Hepatic stellate cell (primary cell): ENCODE measurements around the gene FBXL17.
A peak's percentile ranks its signal among the peaks of the same experiment; 100 is the strongest.

Experiments
- DNase-seq: peaks from one replicate; pipeline ENCODE4 v3.0.0; 2011; ENCODE audit warnings: low spot score

The FBXL17 gene

DNA sequence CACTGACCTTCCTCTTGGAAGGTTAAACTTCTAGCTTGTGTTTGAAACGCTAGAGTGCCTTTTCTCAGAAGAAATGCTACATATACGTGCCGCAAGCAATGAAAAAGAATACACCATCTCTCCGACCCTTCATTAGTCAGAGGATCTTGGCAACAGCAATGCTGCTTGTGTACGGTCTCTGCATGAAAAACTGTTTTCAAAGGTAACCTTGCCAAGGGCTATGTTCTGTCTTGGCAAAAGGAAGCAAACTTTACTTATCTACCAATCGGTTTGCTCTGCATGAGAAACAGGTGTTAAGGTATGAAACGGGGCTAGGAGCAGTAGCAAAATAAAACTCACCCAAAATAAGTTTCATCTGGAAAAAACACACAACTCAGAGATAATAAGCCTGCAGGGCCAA lies 297.8 kb downstream of the FBXL17 start:
- DNase-seq, result no peak

DNA sequence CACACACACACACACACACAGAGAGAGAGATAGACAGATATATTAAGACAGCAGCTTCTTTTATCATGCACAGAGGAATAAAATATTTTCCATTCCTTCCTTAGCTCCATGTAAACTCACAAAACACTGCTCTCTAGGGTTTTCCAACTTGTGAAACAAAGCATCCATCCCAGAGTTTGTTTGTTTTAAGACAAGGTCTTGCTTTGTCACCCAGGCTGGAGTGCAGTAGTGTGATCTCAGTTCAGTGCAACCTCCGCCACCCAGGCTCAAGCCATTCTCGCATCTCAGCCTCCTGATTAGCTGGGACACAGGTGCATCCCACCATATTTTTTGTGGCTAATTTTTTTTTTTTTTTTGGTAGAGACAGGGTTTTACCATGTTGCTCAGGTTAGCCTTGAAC lies 298.7 kb downstream of the FBXL17 start:
- DNase-seq, result no peak

DNA sequence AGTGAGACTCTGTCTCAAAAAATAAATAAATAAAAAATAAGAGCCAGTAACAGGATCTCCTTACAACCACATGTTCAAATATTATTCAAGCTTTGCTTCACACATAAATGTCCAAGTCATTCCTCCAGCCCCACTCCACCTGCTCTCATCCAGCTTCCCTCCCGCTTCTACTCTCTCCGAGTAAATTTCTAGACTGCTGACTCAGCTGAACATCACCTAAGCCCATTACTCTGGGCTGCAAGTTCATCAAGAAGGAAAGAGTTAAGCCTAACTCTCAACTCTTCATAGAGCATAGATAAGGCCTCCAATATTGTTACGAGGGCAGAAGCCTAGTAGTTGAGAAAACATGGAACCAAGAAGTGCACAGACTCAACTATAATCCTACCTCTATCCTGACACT lies 300.2 kb downstream of the FBXL17 start:
- DNase-seq, result no peak

GRCh38 chr5:108079753-108080152 lies 302.1 kb downstream of the FBXL17 start:
- no peak for DNase-seq

DNA sequence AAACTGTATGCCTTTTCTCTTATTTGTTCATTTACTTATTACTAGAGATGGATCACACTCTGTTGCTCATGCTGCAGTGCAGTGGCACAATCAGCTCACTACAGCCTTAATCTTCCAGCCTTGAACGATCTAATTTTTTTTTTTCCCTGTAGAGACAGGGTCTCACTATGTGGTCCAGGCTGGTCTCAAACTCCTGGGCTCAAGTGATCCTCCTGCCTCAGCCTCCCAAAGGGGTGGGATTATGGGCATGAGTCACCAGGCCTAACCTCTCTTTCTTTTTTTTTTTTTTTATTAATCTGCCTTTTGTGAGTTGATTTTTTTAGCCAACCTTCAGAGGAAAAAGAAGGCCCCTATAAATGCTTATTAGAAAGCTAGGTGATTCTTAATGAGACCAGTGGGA lies 303.0 kb downstream of the FBXL17 start:
- DNase-seq, result no peak

DNA sequence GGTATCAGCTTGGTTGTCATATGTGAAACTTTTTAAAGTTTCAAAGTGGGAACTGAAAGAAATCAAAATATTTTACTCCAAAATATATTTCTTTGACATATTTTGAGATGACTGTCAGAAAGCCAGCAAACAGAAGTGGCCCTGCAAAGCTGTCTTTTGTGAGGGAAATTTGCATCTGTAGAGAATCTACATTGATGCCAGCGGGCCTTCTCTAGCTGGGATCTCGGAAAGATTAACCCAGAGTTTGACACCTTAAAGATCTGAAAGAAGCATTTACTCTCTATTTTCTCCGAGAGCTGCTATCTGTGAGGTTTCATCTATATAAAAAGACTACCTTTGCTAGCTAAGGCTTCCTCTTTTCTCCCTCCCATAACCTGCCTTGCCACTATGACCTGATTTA lies 303.6 kb downstream of the FBXL17 start:
- no peak for DNase-seq

- no peak for DNase-seq
Measured at GRCh38 chr5:108074626-108075025, 307.3 kb downstream of the FBXL17 start.

- DNase-seq, result no peak
Measured at GRCh38 chr5:108064302-108064701, 317.6 kb downstream of the FBXL17 start.

GRCh38 chr5:108061941-108062340 lies 320.0 kb downstream of the FBXL17 start:
- no peak for DNase-seq

GRCh38 chr5:108060340-108060739 lies 321.6 kb downstream of the FBXL17 start:
- no peak for DNase-seq

- DNase-seq, result no peak
Measured at GRCh38 chr5:108059334-108059733, 322.6 kb downstream of the FBXL17 start.

GRCh38 chr5:108054349-108054748 lies 327.5 kb downstream of the FBXL17 start:
- no peak for DNase-seq

DNA sequence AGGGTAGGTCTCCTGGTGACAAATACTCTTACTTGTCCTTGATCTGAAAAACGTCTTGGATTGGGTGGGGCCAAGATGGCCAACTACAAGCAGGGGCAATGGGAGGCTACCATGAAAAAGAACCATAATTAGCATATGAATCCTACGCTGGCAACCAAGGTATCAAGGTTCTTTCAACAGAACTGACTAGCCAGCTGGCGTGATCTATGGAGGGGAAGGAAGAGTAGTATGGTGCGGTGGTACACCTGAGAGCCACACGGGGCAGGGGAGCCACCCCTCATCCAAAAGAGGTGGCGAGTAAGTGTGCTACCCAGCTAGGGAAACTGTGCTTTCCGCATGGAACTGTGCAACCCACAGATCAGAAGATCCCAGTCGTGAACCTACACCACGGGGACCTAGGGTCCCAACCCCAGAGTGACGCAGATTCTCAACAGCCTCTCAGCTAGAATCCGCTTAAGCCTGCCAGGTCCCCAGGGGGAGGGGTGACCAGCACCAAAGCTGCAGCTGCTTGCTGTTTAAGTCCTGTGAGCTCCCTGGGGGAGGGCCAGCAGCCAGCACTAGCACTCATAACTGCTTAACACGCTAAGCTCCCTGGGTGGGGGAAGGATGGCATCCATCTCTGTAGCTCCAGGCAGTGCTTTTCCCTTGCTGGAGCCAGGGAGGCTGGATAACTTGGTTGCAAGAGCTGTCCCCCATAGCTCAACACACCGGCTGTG lies 334.8 kb downstream of the FBXL17 start:
- DNase-seq, result no peak

GRCh38 chr5:108036482-108036881 lies 345.4 kb downstream of the FBXL17 start:
- no peak for DNase-seq

GRCh38 chr5:108028883-108029282 lies 353.0 kb downstream of the FBXL17 start:
- no peak for DNase-seq

GRCh38 chr5:108028412-108028811 lies 353.5 kb downstream of the FBXL17 start:
- no peak for DNase-seq

DNA sequence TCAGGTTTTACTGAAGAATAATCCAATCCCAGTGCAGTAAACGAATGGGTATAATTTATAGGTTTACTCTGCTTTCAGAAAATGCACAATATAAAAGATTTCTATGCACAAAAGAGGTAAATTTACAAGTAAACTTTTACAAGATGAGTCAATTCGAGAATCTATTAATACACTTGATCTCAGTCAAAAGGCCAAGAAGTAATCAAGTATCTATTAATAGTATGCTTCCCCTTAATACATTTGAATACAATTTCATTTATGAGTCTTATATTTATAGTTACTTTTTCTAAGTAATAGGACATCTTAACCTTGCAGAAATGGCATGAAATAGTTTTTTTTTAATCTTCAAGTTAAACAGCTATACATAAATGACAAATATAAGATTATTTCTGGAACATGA lies 355.9 kb downstream of the FBXL17 start:
- DNase-seq, result no peak

DNA sequence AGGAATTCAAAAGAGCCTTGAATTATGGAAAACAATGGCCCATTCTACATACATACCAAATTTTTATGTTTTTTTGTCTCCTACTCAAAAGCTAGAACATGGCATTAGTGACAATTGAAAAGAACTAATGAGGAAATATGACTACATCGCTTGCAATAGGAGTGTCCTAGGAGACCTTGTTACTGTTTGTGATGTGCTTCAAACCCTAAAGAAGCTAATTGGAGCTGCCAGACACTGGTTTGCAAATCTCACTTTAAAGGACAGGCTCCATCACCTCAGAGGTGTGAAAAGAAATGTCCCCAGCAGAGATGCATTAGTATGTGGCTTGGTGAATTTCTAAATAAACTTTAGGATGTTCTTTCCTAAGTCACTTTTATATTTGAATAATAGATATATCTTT lies 356.9 kb downstream of the FBXL17 start:
- DNase-seq, result no peak

- DNase-seq, result no peak
Measured at GRCh38 chr5:108016101-108016500, 365.8 kb downstream of the FBXL17 start.

DNA sequence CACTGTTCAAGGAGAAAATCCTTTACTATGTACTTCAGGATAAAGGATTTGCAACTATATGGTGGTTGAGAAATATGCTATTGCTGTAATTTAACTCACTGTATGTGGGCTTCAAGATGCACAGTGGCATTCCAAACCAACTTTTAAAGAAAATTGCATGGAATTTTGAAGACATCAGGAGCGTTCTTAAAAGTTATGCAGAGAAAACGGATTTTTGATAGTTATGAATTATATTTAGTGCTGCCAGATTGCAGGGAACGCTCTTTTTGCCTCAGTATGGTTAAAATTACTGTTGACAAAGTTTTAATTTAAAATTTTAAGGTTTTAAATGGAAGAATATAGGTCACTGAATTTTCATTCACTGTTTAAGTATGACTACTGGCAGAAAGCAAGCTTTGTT lies 375.1 kb downstream of the FBXL17 start:
- no peak for DNase-seq

- peak; percentile 22 for DNase-seq
Measured at GRCh38 chr5:108003178-108003577, 378.7 kb downstream of the FBXL17 start.

DNA sequence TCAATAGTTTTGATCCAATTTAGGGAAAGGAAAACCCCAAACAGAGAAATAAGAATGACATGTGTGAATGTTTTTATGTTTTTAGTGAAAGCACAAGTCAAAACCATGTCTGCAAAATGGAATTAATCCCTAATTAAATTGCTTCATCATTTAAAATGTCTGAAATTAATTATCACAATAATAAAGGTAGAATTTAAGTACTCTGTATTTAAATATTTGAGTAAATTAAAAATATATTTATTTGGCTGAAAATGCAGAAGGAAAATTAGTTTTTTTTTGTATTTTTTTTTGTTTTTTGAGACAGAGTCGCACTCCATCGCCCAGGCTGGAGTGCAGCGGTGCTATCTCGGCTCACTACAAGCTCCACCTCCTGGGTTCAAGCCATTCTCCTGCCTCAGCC lies 380.7 kb downstream of the FBXL17 start:
- no peak for DNase-seq

GRCh38 chr5:107997338-107997980 lies 384.4 kb downstream of the FBXL17 start:
- DNase-seq, result no peak

DNA sequence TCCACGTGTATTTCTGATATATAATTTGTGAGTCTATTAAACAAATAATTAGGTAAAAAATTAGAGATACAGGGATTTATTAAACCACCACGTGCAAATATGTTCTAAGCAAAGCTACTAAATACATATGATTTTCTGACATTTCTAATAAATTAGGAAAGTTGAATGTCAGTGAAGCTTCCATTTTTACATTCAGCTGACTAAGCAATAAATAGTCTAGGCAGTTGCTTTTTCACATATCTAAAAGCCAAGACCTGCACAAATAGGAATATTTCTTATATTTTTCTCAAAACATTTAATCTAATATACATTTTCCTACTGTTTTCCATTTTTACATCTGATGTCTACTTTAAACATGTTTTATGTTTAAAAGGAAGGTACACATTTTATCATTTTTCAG lies 388.6 kb downstream of the FBXL17 start:
- no peak for DNase-seq
